Measurements from ENCODE around the gene C16orf92. TPM values are rescaled to one million over a fixed set of nuclear protein-coding genes. Genes with fewer than 3 reads are reported as not detected.

C16orf92 gene
- total and polyA plus RNA-seq, 2 of the 8 experiments (the other 6 are each of a cell fraction or from before 2014, with no cell fraction given) = not detected

GRCh38 chr16:30004811-30005242 is 18.2 kb upstream of the C16orf92 start (continued):
- TF ChIP-seq CHD7 (IDR thresholded peaks at IDR 0.05; ENCODE audit: insufficient replicate concordance, low read length) = no peak
- no peak for TF ChIP-seq HDAC6 (IDR thresholded peaks at IDR 0.05; ENCODE audit: low read depth, low read length)

Measured in H1 (cell line).